ENCODE data around the gene KIF5A.
A peak's percentile ranks its signal among the peaks of the same experiment; 100 is the strongest.
"Not testable (repeated sequence)": the region's sequence is repeated elsewhere in the genome, so short reads cannot be mapped to it uniquely, and the experiment has no call there.

KIF5A gene

GRCh38 chr12:57549909-57550640, at the start of gene KIF5A:
KIF5A (plus strand) TSS chr12:57550044; CDS start chr12:57550272, 228 bp downstream.
- TF ChIP-seq EZH2phosphoT487 (IDR thresholded peaks at IDR 0.05; ENCODE audit: low read depth) (no peak), CTCF (IDR thresholded peaks at IDR 0.05; ENCODE audit: low read depth, low read length) (no peak)
- H2AFZ ChIP-seq (ENCODE audit: low read depth, low read length), result no peak within 1 kb of the TSS
- H3K27ac ChIP-seq (ENCODE audit: low read length), result no peak within 1 kb of the TSS
- H3K4me1 ChIP-seq (ENCODE audit: low read length), result peaks cover 17% of the 10 kb centered on the region
- H3K36me3 ChIP-seq (replicated peaks; ENCODE audit: low read depth, low read length), result no peaks in the 10 kb centered on the region
- H3K4me2 ChIP-seq (ENCODE audit: low read length), result peak within 1 kb of the TSS; percentile 55
- no peaks in the 10 kb centered on the region for H3K9me3 ChIP-seq (ENCODE audit: insufficient read depth, low read length)
- H3K4me3 ChIP-seq (ENCODE audit: low read length), result peak within 1 kb of the TSS; percentile 65
- H4K20me1 ChIP-seq (ENCODE audit: insufficient read depth, low read length), result no peaks in the 10 kb centered on the region
- no peaks in the 10 kb centered on the region for H3K27me3 ChIP-seq (ENCODE audit: low read depth, low read length)
- no peak within 1 kb of the TSS for H3K9ac ChIP-seq (ENCODE audit: low read length)
- peaks cover 17% of the 10 kb centered on the region for H3K79me2 ChIP-seq (ENCODE audit: low read length)

GRCh38 chr12:57500213-57500612, 49.6 kb upstream of the KIF5A start:
- H3K4me3 ChIP-seq (ENCODE audit: low read length), result no peak overlapping the region
- H3K4me2 ChIP-seq (ENCODE audit: low read length), result no peak overlapping the region
- H2AFZ ChIP-seq (ENCODE audit: low read depth, low read length), result no peak overlapping the region
- no peaks in the 10 kb centered on the region for H3K27me3 ChIP-seq (ENCODE audit: low read depth, low read length)
- H3K9ac ChIP-seq (ENCODE audit: low read length), result no peak overlapping the region
- no peak overlapping the region for H3K27ac ChIP-seq (ENCODE audit: low read length)
- H3K79me2 ChIP-seq (ENCODE audit: low read length), result peaks cover 4% of the 10 kb centered on the region; the same call in 1 of the 2 replicates
- H3K9me3 ChIP-seq (ENCODE audit: insufficient read depth, low read length), result no peaks in the 10 kb centered on the region
- no peak for TF ChIP-seq CTCF (IDR thresholded peaks at IDR 0.05; ENCODE audit: low read depth, low read length)
- TF ChIP-seq EZH2phosphoT487 (IDR thresholded peaks at IDR 0.05; ENCODE audit: low read depth), result no peak
- no peaks in the 10 kb centered on the region for H3K4me1 ChIP-seq (ENCODE audit: low read length)
- no peaks in the 10 kb centered on the region for H4K20me1 ChIP-seq (ENCODE audit: insufficient read depth, low read length)
- H3K36me3 ChIP-seq (replicated peaks; ENCODE audit: low read depth, low read length), result peaks cover 58% of the 10 kb centered on the region

GRCh38 chr12:57502311-57502969, 47.4 kb upstream of the KIF5A start:
- H3K4me2 ChIP-seq (ENCODE audit: low read length); H3K27ac ChIP-seq (ENCODE audit: low read length); H2AFZ ChIP-seq (ENCODE audit: low read depth, low read length); H3K4me1 ChIP-seq (ENCODE audit: low read length); H3K79me2 ChIP-seq (ENCODE audit: low read length); H3K9ac ChIP-seq (ENCODE audit: low read length); H3K27me3 ChIP-seq (ENCODE audit: low read depth, low read length); H3K4me3 ChIP-seq (ENCODE audit: low read length); H4K20me1 ChIP-seq (ENCODE audit: insufficient read depth, low read length); H3K9me3 ChIP-seq (ENCODE audit: insufficient read depth, low read length): not testable (repeated sequence)
- H3K36me3 ChIP-seq (replicated peaks; ENCODE audit: low read depth, low read length), result peaks cover 59% of the 10 kb centered on the region

GRCh38 chr12:57506541-57506940, 43.3 kb upstream of the KIF5A start:
- H3K27ac ChIP-seq (ENCODE audit: low read length); H2AFZ ChIP-seq (ENCODE audit: low read depth, low read length); H3K79me2 ChIP-seq (ENCODE audit: low read length); H3K4me1 ChIP-seq (ENCODE audit: low read length); H3K27me3 ChIP-seq (ENCODE audit: low read depth, low read length); H3K9ac ChIP-seq (ENCODE audit: low read length); H3K4me3 ChIP-seq (ENCODE audit: low read length); H4K20me1 ChIP-seq (ENCODE audit: insufficient read depth, low read length); H3K4me2 ChIP-seq (ENCODE audit: low read length); H3K9me3 ChIP-seq (ENCODE audit: insufficient read depth, low read length): not testable (repeated sequence)
- H3K36me3 ChIP-seq (replicated peaks; ENCODE audit: low read depth, low read length), result peaks cover 34% of the 10 kb centered on the region

- not testable (repeated sequence) for H4K20me1 ChIP-seq (ENCODE audit: insufficient read depth, low read length)
- H3K36me3 ChIP-seq (replicated peaks; ENCODE audit: low read depth, low read length), result peaks cover 39% of the 10 kb centered on the region
These were observed 42.0 kb upstream of the KIF5A start for GRCh38 chr12:57507796-57508195.

More at GRCh38 chr12:57507796-57508195, 42.0 kb upstream of the KIF5A start:
- not testable (repeated sequence) for H3K27ac ChIP-seq (ENCODE audit: low read length); H3K4me2 ChIP-seq (ENCODE audit: low read length); H2AFZ ChIP-seq (ENCODE audit: low read depth, low read length); H3K4me3 ChIP-seq (ENCODE audit: low read length); H3K27me3 ChIP-seq (ENCODE audit: low read depth, low read length); H3K79me2 ChIP-seq (ENCODE audit: low read length); H3K9me3 ChIP-seq (ENCODE audit: insufficient read depth, low read length); H3K4me1 ChIP-seq (ENCODE audit: low read length); H3K9ac ChIP-seq (ENCODE audit: low read length)

Measured in OCI-LY3 (cell line).